GM19468 (cell line): ENCODE results near the gene FGFRL1.
A peak's percentile ranks its signal among the peaks of the same experiment; 100 is the strongest.

Experiments
- ATAC-seq: cut with Tn5 transposase; IDR thresholded peaks from one replicate; pipeline ENCODE4 v1.9.1; 2021; ENCODE audit warnings: mild to moderate bottlenecking, moderate library complexity, moderate number of reproducible peaks; ENCODE audit not compliant: unreplicated experiment; ENCODE audit errors: extremely low read depth

FGFRL1 gene

DNA sequence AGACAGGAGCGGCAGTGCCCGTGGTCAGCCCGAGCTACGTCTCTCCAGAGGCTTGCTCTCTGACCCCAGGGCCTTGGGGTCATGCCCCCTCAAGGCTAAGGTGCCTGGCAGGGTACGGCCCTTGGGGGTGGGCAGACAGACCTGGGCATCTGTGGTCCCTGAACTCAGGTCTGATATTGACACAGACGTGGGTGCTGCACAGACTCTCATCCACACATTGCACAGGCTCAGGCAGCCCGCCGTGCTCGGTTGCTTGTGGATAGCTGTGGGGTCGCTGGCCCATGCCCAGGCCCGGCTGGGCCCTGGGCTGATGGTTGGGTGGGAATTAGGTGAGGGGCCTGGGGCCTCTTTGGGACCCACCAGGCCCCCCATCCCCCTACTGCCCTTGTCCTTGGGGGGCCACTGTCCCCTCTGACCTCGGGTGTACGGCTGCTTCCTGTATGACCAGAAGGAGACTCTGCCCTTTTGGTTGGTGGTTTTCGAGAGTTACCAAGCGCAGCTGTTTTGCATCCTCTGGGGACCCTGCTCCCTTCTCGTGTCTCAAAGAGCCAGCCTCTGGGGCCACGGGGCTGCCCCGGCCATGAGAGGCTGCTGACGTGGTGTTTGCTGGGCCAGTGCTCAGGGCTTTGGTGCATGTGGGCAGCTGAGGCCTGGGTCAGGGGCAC is 10.1 kb downstream of the FGFRL1 start:
- peak; percentile 50 for ATAC-seq

DNA sequence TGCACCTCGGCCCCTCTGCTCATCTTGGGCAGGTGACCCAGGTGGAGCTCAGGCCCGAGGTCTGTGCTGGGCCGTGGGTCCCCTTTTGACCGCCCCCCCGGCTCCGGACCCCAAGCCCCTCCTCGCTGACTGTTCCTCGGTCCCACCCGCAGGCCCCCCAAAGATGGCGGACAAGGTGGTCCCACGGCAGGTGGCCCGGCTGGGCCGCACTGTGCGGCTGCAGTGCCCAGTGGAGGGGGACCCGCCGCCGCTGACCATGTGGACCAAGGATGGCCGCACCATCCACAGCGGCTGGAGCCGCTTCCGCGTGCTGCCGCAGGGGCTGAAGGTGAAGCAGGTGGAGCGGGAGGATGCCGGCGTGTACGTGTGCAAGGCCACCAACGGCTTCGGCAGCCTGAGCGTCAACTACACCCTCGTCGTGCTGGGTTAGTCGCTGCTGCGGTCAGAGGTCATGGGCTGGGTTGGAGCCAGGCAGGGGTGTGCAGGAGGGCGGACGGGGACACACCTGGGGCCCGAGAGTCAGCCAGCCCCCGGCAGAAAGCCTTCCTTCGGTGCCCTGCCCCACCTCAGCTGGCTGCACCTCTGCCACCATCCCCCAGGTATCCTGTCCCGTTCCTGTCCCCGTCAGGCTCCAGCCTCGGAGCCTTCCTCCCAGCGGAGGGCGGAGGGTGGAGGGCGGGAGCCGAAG is 10.8 kb downstream of the FGFRL1 start:
- no peak for ATAC-seq

DNA sequence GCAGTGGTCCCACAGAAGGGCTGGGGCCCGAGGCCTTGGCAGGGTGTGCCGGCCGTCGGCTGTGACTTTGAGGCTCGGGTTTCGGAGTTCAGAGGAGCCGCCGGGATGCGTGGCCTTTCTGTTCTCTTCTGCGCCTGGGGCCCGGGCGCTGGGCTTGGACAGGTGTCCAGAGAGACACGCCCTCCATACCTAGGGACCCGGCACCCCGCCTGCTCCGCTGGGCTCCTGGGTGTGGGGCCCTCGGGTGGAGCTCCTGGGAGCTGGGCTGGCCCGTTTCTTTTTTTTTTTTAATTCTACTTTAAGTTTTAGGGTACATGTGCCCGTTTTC is 11.3 kb downstream of the FGFRL1 start:
- ATAC-seq = no peak

DNA sequence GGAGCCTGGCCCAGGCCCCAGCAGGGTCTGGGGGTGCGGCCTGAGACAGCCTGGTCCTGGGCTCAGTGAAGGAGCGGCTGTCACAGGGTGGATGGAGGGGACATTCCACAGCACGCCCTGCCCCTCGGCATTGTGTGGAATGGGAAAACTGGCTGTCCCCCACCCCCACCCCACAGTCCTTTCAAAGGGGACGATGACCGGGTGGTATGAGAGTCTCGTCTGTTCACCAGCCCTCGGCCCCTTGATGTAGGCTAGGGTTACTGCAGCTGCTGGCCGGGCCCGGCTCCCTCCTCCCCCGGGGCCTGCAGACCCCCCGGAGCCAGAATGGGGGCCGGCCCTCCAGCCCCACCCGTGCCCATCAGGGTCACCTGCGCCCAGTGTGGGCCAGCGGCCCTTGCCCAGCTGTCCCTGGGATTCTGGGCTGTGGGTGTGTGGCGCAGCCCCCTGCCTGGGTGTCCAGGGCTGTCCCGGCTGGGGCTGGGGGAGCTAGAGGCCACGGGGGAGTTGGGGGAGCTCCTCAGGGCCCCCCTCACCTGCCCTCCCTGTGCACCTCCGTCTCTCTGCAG is 11.7 kb downstream of the FGFRL1 start:
- ATAC-seq = no peak

DNA sequence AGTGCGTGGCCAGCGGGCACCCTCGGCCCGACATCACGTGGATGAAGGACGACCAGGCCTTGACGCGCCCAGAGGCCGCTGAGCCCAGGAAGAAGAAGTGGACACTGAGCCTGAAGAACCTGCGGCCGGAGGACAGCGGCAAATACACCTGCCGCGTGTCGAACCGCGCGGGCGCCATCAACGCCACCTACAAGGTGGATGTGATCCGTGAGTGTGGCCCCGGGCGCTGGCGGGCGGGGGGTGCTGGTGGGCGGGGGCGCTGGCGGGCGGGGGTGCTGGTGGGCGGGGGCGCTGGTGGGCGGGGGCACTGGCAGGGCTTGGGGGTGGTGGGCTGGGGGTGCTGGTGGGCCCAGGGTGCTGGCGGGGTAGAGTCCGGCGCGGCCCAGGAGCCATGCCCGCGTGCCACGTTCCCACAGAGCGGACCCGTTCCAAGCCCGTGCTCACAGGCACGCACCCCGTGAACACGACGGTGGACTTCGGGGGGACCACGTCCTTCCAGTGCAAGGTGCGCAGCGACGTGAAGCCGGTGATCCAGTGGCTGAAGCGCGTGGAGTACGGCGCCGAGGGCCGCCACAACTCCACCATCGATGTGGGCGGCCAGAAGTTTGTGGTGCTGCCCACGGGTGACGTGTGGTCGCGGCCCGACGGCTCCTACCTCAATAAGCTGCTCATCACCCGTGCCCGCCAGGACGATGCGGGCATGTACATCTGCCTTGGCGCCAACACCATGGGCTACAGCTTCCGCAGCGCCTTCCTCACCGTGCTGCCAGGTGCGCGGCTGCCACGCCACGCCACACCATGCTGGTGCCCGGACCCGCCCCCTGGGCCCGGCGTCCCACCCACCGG is 12.7 kb downstream of the FGFRL1 start:
- ATAC-seq = no peak

DNA sequence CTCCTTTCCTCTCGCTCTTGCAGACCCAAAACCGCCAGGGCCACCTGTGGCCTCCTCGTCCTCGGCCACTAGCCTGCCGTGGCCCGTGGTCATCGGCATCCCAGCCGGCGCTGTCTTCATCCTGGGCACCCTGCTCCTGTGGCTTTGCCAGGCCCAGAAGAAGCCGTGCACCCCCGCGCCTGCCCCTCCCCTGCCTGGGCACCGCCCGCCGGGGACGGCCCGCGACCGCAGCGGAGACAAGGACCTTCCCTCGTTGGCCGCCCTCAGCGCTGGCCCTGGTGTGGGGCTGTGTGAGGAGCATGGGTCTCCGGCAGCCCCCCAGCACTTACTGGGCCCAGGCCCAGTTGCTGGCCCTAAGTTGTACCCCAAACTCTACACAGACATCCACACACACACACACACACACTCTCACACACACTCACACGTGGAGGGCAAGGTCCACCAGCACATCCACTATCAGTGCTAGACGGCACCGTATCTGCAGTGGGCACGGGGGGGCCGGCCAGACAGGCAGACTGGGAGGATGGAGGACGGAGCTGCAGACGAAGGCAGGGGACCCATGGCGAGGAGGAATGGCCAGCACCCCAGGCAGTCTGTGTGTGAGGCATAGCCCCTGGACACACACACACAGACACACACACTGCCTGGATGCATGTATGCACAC is 13.6 kb downstream of the FGFRL1 start:
- ATAC-seq = no peak

DNA sequence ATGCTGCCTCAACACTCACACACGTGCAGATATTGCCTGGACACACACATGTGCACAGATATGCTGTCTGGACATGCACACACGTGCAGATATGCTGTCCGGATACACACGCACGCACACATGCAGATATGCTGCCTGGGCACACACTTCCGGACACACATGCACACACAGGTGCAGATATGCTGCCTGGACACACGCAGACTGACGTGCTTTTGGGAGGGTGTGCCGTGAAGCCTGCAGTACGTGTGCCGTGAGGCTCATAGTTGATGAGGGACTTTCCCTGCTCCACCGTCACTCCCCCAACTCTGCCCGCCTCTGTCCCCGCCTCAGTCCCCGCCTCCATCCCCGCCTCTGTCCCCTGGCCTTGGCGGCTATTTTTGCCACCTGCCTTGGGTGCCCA is 14.7 kb downstream of the FGFRL1 start:
- ATAC-seq = no peak

DNA sequence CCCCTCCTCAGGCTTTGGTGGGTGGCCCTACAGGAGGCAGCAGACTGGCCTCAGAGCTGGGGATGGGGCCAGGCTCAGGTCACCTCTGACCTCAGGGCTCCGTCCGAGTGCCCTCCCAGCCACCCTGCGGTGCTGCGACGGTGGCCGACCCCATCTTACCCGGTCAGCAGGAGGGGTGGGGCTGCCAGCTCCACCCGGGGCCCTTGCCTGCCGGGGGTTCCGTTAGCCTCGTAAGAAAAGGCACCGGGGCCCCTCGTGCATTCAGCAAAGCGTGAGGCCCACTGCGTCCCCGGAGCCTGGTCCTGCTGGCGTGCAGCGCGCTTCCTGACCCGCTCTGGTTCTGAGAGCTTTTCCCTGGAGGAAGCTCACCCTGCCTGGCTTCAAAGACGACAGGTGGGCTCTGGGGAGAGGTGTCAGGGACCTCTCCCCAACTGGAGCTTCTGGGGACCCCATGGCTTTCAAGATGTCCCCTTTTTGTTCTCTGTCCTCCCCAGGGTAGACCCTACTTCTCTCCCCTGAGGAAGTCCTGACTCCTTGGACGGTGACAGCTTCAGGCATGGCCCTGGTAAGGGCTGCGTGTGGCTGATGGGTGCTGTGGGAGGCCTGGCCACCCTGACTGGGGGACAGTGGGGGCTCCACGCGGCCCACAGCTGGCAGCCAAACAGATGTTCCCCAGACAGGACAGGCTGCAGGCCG is 15.9 kb downstream of the FGFRL1 start:
- ATAC-seq = no peak

DNA sequence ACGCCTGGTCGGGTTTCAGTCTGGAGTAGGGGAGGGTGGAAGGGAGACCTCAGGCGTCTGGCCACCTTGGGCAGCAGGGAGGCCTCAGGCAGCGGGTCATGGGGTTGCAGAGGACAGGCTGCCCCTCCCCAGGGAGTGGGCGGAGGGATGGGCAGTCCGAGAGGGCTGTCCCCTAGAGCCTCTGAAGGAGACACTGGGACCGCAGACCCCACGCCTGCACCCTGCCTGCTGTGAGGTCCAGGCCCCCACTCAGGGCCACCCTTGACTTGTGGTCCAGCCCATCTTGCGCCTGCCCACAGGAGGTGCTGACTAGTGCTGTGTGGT is 16.5 kb downstream of the FGFRL1 start:
- no peak for ATAC-seq

DNA sequence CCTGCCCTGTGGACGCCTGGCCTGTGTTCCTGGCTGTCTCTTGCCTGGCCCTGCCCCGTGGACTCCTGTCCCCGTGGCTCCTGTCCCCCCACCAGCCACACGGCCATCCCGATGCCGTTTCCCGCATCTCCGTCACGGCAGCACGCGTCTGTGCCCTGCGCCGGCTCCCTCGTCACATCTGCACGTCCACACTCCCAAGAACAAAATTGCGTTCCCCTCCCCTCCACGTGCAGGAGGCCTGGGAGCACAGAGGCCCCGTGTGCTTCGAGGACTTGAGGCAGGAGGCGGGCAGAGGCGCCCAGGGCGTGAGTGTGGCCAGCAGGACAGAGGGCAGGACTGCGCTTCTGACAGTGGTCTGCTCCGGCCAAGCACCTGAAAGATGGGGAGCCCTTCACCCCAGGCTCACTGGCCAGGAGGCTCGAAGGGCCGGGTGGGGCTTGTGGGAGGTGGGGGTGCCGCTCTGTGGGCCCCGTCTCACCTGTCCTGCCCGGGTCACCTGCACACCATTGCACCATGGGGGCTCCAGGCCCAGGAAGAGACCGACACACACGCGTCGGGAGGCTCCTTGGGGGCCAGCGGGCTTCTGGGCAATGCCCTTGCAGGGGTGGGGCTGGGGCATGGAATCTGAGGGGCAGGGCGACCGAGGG is 17.3 kb downstream of the FGFRL1 start:
- ATAC-seq = no peak

DNA sequence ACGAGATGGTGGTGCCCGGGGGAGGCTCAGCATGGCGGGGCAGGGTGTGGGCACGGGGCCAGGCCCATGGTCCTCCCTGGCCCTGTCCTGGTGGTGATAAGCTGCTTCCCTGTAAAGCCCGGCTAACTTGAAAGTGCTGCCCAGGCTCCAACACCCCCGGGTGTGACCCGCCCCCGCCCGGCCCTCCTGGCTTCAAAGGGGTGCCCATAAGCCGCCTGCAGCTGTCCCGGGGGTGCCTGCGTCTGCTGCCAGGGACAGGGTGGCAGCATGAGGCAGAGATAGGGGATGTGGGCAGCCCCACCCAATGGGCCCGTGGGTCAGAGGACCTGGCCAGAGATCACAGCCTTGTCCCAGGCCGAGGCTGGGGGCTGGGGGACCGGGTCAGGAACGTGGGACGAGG is 18.1 kb downstream of the FGFRL1 start:
- ATAC-seq = no peak

DNA sequence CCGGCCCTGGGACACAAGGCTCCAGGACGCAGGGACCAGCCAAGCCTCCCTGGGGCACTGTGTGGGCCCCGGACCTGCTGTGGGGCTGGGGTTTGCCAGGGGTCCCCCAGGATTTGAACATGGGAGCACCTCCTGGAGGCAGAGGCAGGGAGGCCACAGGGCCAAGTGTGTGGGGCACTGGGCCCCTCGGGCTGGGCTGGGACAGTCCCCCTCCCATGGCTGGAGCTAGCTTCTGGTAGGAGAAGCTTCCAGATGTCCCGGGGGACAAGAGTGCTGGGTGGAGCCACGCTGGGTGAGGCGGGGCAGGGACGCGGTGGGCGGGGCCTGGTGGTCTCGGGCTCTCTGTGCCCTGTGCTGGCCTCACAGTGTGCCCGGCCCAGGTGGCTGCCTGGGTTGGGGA is 18.6 kb downstream of the FGFRL1 start:
- ATAC-seq = no peak

DNA sequence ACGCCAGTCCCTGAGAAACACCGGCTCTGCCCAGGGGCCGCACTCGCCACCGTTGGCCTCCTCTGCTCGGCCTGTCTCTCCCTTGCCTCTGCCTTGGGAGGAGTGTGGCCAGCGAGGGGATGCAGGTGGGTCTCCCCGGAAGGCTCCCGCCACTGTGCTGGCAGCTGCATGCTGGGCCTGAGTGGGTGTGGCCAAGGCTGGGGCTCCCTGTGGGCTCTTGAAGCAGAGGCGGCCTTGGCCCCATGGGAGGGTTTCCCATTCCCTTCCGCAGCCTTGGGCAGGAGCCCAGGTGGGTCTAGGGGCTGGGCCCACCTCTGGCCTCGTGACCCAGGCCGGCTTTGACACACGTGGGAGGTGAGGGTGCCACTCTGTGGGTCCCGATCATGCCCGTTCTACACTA is 19.1 kb downstream of the FGFRL1 start:
- no peak for ATAC-seq

DNA sequence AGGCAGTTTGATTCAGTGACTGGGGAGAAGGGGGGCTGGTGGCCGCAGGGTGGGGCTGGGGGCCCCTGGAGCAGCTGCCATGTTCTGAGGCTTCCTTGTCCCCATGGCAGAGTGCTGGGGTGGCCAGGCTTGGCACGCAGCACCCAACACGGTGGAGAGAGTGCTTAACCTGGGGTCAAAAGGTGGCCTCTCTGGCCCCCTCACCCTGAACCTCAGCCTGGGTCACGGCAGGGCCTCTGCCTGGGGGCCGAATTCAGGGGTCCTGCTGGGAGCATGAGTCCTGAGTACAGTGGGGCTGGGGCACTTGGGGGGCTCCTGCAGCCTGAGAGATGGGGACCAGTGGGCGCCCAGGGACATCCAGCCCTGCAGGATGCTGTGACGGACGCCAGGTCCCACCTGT is 19.9 kb downstream of the FGFRL1 start:
- ATAC-seq = no peak

DNA sequence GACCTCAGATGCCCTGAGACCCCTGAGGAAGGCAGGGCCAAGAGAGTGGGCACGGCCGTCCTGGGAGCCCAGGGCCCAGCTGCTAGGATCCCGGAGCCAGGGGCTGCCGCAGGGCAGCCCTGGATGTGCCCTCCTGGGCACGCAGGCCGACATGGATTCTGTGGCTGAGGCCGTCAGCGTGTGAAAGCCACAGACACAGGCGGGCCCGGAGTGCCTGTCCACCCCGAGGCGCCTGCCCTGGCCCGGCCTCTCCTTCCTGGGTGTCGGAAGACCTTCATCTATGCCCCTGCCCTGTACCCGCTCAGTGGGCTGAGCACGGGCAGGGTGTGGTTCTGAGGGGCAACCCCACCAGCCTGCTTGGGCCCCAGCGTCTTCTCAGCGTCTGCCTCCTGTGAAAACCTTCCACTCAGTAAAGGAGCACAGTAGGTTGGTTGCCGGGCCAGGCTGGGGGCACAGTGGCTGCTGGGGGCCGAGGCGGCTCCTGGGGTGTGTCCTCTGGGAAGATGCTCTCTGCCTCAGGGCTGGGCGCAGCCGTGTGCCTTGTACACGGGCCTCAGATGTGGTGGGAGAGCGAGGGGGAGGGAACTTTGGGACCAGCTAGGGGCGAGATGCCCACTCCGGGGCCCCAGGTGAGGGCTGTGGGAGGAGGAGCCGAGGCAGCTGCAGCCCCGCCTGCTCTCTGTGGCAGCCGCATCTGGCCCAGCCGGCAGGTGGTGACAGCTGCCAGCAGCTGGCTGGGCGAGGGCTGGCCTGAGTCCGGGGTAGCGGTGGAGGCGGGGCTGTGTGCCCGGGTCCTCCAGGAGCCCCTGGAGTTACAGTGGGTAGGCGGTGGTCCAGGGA is 20.8 kb downstream of the FGFRL1 start:
- ATAC-seq = no peak

DNA sequence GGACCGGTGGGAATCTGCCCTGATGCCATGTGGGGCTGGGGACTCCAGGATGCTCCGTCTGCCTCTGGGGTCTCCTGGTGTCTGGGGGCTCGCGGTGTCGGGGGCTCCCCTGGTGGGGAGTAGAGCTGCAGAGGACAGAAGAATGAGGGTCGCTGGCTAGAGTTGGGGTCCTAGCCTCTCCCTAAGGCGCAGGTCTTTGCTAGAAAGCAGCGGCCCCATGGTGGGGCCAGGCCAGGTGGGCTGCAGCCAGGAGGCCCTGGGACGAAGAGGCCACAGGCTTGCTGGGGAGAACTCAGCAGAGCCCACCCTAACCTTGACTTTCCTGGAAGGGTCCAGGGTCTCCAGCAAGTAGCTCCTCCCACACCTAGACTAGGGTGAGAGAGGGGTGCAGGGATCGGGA is 21.4 kb downstream of the FGFRL1 start:
- no peak for ATAC-seq

DNA sequence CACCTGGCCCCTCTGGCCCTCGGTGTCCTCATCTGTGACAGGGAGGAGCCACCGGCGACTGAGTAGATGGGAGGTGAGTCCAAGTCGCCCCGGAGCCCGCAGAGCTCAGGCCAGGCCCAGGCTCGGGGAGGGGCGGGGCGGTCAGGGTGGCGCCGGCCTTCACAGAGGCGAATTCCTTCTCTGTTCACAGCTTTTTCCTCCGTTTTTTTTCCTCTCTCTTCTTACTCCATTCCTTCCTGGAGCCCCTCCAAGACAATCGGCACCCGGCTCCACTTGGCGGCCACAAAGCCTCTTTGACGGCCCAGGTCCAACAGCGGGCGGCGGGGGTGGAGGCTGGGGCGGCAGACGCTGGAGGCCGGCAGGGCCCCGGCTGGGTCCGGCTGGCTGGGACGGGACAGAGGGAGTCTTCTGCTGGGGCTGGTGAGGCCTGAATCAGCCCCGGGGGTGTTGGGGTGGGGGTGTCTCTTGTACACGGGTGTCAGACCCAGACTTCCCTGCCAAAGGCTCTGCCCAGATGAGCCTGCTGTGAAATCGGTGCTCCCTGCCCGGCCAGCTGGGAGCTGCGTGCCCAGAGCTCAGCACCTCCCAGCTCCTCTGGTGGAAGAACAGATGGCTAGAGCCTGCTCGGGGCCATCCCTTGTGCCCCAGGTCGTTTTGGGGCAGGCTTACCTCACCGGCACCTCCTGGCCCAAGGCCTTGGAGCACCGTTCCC is 22.6 kb downstream of the FGFRL1 start:
- ATAC-seq = no peak

DNA sequence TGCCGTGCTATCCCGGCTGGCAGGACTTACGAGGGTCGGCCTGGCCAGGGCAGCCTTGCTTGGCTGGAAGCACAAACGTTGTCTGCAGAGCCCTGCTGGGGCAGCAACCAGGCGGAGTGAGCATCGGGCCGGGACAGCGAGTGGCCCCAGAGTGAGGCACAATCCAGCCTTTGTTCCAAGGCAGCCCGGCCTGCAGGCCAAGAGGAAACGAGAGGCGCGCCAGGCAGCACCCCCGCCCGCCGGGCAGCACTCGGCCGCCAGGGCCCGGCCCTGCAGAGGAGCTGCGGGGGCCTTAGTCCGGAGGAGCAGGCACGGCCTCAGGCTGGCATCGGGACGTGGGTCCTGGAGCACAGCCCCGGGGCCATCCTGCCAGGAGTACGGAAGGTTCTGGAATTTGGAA is 24.1 kb downstream of the FGFRL1 start:
- ATAC-seq = no peak
